HG03460 (cell line): Measurements from ENCODE around the gene GCNT3.

Source experiments
- ATAC-seq: cut with Tn5 transposase; IDR thresholded peaks from one replicate; pipeline ENCODE4 v1.9.1; 2021; ENCODE audit not compliant: unreplicated experiment

GCNT3 gene

GRCh38 chr15:59611276-59612260 is at the start of gene GCNT3:
TSS of gene GCNT3 (plus strand) at chr15:59611783. CDS start at chr15:59618239, 6,456 bp downstream.
- ATAC-seq, result no peak

DNA sequence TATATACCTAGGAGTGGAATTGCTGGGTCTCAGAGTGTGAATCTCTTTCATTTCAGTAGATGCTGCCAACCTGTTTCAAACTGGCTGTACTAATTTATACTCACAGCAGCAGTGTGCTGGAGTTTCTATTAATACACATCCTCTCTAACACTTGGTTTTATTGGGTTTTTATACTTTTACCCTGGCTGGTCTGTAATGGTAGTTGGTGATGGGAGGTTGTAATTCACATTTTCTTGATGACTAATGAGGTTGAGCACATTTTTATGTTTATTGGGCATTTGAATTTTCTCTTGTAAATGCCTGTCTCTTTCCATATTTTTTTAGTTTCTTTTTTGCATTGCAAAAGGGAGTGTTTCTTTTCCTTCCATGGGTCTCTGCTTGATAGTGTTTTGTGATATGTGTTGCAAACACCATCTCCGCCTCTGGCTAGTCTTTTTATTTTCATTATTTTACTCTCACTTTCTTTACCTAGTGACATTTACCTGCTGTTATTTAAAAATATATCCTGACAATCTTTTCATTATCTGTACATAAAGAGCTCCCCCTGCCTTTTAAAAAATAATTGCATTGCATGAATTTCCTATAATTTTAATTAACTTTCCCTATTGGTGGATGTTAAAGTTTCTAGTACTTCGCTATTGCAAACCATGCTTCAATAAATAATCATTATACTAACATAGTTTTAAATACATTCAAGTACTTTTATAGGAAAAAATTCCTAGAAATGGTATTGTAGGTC is 49.0 kb upstream of the GCNT3 start:
- no peak for ATAC-seq

DNA sequence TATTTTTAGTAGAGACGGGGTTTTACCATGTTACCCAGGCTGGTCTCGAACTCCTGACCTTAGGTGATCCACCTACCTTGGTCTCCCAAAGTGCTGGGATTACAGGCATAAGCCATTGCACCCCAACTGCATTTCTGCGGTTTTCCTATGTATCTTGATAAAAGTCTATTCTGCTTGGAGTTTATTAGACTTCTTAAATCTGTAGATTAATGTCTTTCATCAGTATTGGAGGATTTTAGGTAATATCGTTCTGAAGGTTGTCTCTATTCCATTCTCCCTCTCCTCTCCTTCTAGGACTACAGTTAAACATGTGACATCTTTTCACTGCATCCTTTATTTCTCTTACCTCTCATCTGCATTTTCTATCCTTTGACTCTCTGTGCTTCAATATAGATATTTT is 46.3 kb upstream of the GCNT3 start:
- no peak for ATAC-seq

DNA sequence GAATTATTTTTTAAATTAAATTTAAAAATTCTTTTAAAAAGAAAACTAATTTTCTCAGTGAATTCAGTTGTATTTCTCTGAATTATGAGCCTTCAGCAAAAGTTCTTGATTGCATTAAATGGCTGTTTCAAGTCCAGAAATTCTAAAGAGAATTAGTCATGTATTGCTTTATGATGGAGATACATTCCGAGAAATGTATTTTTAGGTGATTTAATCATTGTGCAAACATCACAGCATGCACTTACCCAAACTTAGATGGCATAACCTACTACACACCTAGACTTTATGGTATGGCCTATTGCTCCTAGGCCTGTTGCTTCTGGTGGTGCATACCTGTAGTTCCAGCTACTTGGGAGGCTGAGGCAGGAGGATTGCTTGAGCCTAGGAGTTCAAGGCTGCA is 44.3 kb upstream of the GCNT3 start:
- ATAC-seq, result no peak

GRCh38 chr15:59569477-59569876 is 42.1 kb upstream of the GCNT3 start:
- ATAC-seq, result no peak

DNA sequence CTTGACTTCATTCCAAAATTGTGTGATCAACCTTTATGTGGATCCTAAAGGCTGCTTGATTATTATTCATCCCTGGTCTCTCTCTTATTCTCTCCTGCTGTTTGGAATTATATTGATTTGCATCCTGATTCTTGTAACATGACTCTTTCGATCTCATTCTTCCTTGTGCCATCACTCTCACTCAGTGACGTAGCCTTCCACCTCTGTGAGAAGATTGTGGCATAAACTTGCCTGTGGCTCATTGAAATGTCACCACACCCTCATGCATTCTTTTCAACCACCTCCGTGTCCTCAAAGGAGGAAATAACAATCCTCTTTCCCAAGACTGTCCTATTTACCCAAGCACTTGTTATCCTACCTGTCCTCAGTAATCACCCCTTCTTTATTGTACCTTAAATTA is 41.3 kb upstream of the GCNT3 start:
- ATAC-seq, result no peak

DNA sequence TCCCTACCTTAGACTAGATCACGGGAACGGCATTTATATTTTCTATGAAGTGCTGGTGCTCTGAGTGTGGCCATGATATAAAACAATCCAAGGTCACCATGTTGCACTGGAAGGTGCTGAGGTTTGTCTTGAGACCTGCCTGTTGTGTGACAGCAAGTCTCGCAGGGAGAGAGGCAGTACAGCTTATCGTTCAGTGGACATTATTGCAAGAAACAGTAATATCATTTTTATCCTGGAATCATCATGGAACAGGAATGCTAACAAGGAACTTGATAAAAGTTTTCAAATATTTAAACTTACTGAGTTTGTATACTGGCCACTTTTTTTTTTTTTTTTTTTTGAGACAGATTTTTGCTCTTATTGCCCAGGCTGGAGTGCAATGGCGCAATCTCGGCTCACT is 40.0 kb upstream of the GCNT3 start:
- ATAC-seq, result no peak

DNA sequence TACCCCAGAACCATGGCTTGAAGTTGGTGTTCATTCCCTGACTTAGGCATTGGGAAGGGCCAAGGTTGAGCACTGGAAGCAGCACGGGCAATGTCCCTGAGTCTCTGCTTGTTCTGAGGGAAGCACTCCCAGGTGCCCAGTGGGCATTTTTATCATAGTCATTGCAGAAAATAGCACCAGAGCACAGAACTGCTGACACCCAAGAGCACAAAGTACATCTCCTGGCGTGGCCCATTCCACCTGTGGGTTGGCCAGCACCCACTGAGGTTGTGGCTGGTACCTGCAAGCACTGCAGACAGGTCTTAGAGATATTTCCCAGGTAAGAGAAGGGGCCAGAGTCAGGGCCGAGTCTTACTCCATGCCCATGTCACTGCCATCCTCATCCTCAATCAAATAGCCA is 28.5 kb upstream of the GCNT3 start:
- ATAC-seq, result no peak

DNA sequence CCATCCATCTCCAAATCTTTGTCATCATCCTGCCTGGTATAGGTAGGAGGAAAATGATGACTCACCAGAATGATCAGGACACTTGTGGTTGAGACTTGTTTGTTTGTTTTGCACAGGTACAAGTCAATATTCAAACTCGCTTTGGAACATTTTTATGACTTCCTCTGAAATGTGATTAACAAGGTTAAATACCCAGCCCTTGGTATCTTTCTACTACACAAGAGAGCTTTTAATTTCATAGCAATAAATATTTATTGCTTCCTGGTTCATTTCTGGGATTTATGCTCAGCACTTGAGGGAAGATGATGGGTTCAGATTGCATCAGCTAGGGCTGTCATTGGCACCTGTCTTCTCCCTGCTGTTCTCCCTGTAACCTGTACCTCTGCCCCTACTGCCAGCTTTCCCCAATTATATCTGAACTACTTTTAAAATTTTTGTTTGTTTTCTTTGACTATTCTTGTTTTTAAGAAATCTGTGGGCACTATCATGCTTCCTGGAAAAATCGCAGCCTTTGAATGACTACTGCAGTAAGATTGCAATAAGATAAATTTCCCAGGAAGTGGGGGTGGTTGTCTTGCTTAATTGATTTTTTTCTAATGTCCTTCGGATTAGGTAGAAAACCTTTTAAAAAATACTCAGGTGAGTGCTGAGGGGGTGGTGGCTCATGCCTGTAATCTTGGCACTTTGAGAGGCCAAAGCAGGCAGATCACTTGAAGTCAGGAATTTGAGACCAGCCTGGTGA is 24.3 kb upstream of the GCNT3 start:
- ATAC-seq, result no peak

DNA sequence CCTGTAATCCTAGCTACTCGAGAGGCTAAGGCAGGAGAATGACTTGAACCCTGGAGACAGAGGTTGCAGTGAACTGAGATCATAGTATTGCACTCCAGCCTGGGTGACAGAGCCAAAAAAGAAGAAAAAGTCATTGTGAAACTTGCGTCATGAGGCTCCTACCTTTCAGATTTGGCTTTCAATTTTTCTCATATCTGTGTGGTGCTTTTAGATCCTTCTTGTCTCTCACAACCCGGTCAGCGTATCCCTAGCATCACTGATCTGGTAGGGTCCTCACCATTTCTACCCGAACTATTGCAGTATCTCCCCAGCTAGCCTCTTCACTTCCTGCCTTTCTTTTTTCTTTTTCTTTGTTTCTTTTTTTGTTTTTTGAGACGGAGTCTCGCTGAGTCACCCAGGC is 21.6 kb upstream of the GCNT3 start:
- no peak for ATAC-seq

DNA sequence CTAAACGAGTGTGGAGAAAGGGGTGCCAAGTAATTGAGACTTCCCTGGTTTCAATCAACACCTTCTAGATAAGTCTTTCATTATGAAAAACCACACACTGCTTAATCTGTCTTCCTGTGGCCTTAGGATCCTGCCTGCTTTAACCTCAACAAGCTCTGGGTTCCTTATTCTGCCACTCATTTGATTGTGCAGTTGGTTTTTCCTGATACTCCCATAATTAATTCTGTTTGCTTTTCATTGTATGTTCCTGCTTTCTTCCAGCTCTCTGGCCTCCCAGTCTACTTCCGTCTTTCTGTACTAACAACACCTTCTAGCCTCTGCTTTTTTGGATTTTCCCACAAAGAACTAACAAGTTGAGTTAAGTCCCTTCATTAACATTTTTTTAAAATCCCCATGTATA is 20.2 kb upstream of the GCNT3 start:
- no peak for ATAC-seq

DNA sequence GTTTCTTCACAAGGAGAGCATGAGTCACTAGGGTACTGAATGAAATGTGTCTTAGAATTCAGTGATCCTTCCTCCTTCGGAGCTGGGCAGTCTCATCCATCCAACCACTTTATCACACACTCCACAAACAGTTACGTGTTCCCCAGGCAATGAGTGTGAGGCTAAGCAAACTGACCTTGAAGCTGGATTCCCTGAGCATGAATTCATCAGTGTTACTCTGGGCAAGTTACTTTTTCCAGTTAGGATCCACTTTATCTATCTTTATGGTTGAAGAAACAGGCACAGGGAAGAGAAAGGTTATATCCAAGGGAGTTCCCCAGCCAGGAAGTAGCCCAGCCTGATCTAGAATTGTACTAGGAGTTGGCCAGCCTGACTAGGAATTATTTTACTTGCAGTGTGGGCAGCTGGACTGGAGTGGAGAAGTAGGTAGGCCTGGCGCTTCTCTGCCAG is 17.1 kb upstream of the GCNT3 start:
- no peak for ATAC-seq

- ATAC-seq, result no peak
Measured at GRCh38 chr15:59594991-59595390, 16.6 kb upstream of the GCNT3 start.

- ATAC-seq, result no peak
Measured at GRCh38 chr15:59595434-59595915, 16.1 kb upstream of the GCNT3 start.

GRCh38 chr15:59596640-59597039 is 14.9 kb upstream of the GCNT3 start:
- ATAC-seq, result no peak

DNA sequence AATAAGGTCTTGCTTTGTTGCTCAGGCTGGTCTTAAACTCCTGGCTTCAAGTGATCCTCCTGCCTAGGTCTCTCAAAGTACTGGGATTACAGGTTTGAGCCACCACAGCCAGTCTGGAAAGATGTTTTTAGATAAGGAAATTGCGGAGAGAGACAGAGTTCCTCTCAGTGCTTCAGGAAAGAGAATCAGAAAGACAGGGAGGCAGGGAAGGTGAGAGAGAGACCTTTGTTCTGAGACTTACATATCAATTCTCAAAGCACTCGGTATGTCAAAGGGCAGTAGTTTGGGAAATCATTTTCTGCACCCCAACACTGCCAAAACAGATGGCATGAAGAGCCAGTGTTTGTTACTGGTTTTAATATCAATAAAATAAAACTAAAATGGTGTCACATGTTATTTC is 13.1 kb upstream of the GCNT3 start:
- ATAC-seq, result no peak

DNA sequence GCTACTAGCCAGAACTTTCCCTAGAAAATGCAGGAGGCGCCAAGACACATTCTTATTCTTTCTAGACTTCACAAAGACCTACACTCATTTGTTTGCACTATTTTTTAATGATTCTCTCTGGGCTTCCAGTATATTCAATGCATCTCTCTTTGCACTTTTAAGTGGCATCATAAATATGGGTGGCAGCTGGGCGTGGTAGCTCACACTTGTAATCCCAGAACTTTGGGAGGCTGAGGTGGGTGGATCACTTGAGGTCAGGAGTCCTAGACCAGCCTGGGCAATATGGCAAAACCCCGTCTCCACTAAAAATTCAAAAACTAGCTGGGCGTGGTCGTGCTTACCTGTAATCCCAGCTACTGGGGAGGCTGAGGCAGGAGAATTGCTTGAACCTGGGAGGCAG is 5.6 kb upstream of the GCNT3 start:
- no peak for ATAC-seq

- ATAC-seq, result no peak
Measured at GRCh38 chr15:59609730-59610712, 1.6 kb upstream of the GCNT3 start.

- no peak for ATAC-seq
Measured at GRCh38 chr15:59614153-59614552, 2.6 kb downstream of the GCNT3 start.

DNA sequence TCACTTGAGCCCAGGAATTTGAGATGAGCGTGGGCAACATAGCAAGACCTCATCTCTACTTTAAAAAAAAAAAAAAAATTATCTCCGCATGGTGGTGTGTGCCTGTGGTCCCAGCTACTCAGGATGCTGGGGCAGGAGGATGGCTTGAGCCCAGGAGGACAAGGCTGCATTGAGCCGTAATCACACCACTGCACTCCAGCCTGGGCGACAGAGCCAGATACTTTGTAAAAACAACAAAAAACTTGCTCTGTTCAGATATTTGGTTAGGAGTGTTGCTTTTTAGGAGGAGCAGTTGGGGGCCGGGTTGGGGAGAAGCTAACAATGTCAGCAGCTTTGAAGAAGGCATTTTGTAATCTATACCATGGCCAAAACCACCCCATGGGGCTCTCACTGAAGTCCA is 4.1 kb downstream of the GCNT3 start:
- ATAC-seq, result no peak
